RWPE1 (cell line): ENCODE results near the gene ARID1B.
A peak's percentile ranks its signal among the peaks of the same experiment; 100 is the strongest.

ENCODE experiments used
- CTCF ChIA-PET: fragments of 350-600 bp; sonication (Branson Sonifier 250); formaldehyde crosslinking; extraction: SDS; loops from one replicate; lab custom pipeline; 2021; lab: Yijun Ruan, JAX
- POLR2A ChIA-PET: fragments of 400-600 bp; formaldehyde crosslinking; extraction: SDS; loops from one replicate; lab custom pipeline; 2020; ENCODE audit warnings: antibody characterized with exemption; ENCODE audit not compliant: low non-redundant PET; lab: Yijun Ruan, JAX
- DNase-seq: peaks from one replicate; pipeline ENCODE4 v3.0.0; 2012; ENCODE audit warnings: low spot score
- H3K27ac ChIP-seq: fragments of 450-650 bp; 2 replicates; pipeline ENCODE4 v1.5.1; 2017
- CTCF ChIP-seq: fragments of 450-650 bp; conservative IDR thresholded peaks from 2 replicates; pipeline ENCODE4 v1.5.1; 2017; ENCODE audit warnings: low read depth, mild to moderate bottlenecking

ARID1B gene

GRCh38 chr6:157150076-157150475 lies 372.9 kb downstream of the ARID1B start:
- H3K27ac ChIP-seq, result peak overlapping the region; percentile 39
- no peak for TF ChIP-seq CTCF
- DNase-seq, result no peak
- ChIA-PET CTCF (interaction anchor here (0.6 to 1.2 kb wide), 2 partner anchors 110 to 124 kb away, joined by 3 to 7 read pairs; no protein-coding TSS in a partner anchor), POLR2A (no interaction called here)

GRCh38 chr6:157151029-157151428 lies 373.9 kb downstream of the ARID1B start:
- ChIA-PET POLR2A (no interaction called here), CTCF (no interaction called here)
- TF ChIP-seq CTCF, result no peak
- peak overlapping the region; percentile 39 for H3K27ac ChIP-seq
- DNase-seq, result no peak

- no peak for TF ChIP-seq CTCF
- no peak for DNase-seq
- POLR2A ChIA-PET, result no interaction called here
- H3K27ac ChIP-seq, result no peak overlapping the region
- CTCF ChIA-PET, result no interaction called here
These were observed 374.8 kb downstream of the ARID1B start for GRCh38 chr6:157151989-157152388.

- TF ChIP-seq CTCF, result no peak
- no peak for DNase-seq
- ChIA-PET POLR2A (no interaction called here), CTCF (no interaction called here)
- H3K27ac ChIP-seq, result no peak overlapping the region
These were observed 375.4 kb downstream of the ARID1B start for GRCh38 chr6:157152556-157152955.

GRCh38 chr6:157155804-157156203 lies 378.6 kb downstream of the ARID1B start:
- DNase-seq, result no peak
- ChIA-PET CTCF (no interaction called here), POLR2A (no interaction called here)
- no peak for TF ChIP-seq CTCF
- H3K27ac ChIP-seq, result no peak overlapping the region

- DNase-seq, result no peak
- ChIA-PET CTCF (no interaction called here), POLR2A (no interaction called here)
- no peak overlapping the region for H3K27ac ChIP-seq
- TF ChIP-seq CTCF, result no peak
These were observed 380.1 kb downstream of the ARID1B start for GRCh38 chr6:157157258-157157657.

GRCh38 chr6:157158456-157158855 lies 381.3 kb downstream of the ARID1B start:
- CTCF ChIA-PET, result no interaction called here
- POLR2A ChIA-PET, result no interaction called here

More at GRCh38 chr6:157158456-157158855, 381.3 kb downstream of the ARID1B start:
- no peak overlapping the region for H3K27ac ChIP-seq
- TF ChIP-seq CTCF, result no peak
- no peak for DNase-seq
